Activated CD4-positive, alpha-beta memory T cell treated with anti-CD3 and anti-CD28 coated beads, Interleukin-2, amount 10 ng/mL, durations not matched to agents 7 days and 5 days (primary cell): ENCODE data around the gene VSNL1. TPM values are rescaled to one million over a fixed set of nuclear protein-coding genes. Genes with fewer than 3 reads are reported as not detected.

ENCODE experiments used
- CTCF ChIA-PET: fragments of 350-600 bp; sonication (Branson Sonifier 250); formaldehyde crosslinking; loops from one replicate; lab custom pipeline; 2021; ENCODE audit warnings: antibody characterized with exemption, inconsistent platforms; lab: Charles Lee
- POLR2A ChIA-PET: fragments of 350-600 bp; sonication (Branson Sonifier 250); formaldehyde crosslinking; loops from one replicate; lab custom pipeline; 2021; ENCODE audit warnings: antibody characterized with exemption; lab: Charles Lee
- DNase-seq: peaks from one replicate; pipeline ENCODE4 v3.0.0-alpha.2; 2020
- H3K27ac Mint-ChIP-seq: one replicate; pipeline ENCODE4 v1.8.0; 2021; ENCODE audit warnings: mild to moderate bottlenecking, mixed read lengths
- H3K27me3 Mint-ChIP-seq: one replicate; pipeline ENCODE4 v1.8.0; 2021; ENCODE audit warnings: mixed read lengths
- H3K36me3 Mint-ChIP-seq: one replicate; pipeline ENCODE4 v1.8.0; 2021; ENCODE audit warnings: low read depth, mixed read lengths
- H3K4me1 Mint-ChIP-seq: one replicate; pipeline ENCODE4 v1.8.0; 2021; ENCODE audit warnings: mixed read lengths
- H3K4me3 Mint-ChIP-seq: one replicate; pipeline ENCODE4 v1.8.0; 2021; ENCODE audit warnings: mild to moderate bottlenecking, mixed read lengths
- H3K9me3 Mint-ChIP-seq: one replicate; pipeline ENCODE4 v1.8.0; 2021; ENCODE audit warnings: mixed read lengths
- total RNA-seq, 2 experiments: library from RNA; stranded (reverse); gene quantifications; one replicate each; pipeline ENCODE4 v1.2.3, GENCODE V29; 2021

Gene VSNL1
- total RNA-seq, 2 experiments from 2014 or later: not detected

DNA sequence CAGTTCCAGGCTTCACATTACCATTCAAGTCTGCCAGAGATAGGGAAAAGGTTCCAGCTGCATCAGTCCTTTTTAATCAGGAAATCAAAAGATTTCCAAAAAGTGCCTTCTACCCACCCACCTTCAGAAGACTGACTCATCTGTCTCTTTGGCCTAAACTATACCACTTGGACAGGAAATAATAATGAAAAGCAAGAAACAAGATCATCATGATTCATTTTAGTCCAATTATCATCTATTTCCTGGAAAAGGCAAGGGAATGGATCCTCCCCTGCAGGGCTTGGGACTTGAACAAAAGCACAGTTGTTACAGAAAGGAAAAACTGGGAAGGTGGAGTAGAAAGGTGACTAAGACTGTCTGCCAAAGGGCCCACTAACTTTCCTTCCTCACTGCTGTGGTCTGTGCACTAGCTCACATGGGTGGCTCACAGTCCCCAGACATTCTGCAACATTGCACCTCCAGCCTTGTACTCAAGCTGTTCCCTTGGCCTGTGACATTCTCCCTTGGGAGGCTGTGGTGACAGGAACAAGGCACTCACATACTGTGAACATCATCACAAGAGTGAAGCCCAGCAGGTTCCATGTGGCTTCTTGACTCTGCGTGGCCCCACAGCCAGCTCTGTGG is 75.3 kb downstream of the VSNL1 start:
- Mint-ChIP-seq H3K36me3 (no peaks in the 10 kb centered on the region), H3K9me3 (no peaks in the 10 kb centered on the region), H3K4me3 (no peak overlapping the region), H3K4me1 (no peaks in the 10 kb centered on the region), H3K27ac (no peak overlapping the region), H3K27me3 (peaks cover 3% of the 10 kb centered on the region)
- DNase-seq: no peak
- POLR2A ChIA-PET: no interaction called here
- CTCF ChIA-PET: interaction anchor here (0.6 to 1.1 kb wide), 2 partner anchors 30 to 56 kb away, joined by 3 read pairs; no protein-coding TSS in a partner anchor

DNA sequence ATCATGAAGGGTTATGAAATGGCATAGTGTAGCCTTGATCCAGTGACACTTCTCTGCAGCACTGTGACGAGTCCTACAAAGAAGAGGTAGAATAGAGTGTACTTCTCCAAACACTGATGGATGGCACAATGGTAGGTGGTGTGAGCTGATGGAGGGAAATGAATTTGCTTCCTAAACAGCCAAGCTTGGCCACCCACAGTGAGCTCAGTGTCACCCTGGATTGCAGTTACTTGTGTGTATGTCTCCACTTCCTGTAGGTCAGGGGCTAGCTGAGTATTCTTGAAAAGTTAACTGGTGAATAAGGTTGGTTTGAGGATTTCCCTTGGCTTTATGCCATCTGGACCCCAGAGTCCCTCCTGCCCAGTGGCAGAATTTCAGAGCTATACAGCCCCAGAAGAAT is 75.9 kb downstream of the VSNL1 start:
- DNase-seq: no peak
- POLR2A ChIA-PET: no interaction called here
- Mint-ChIP-seq H3K27me3 (peaks cover 3% of the 10 kb centered on the region), H3K9me3 (no peaks in the 10 kb centered on the region), H3K36me3 (no peaks in the 10 kb centered on the region), H3K27ac (no peak overlapping the region), H3K4me3 (no peak overlapping the region), H3K4me1 (no peaks in the 10 kb centered on the region)
- CTCF ChIA-PET: interaction anchor here (0.6 to 1.1 kb wide), 2 partner anchors 30 to 55 kb away, joined by 3 read pairs; no protein-coding TSS in a partner anchor

DNA sequence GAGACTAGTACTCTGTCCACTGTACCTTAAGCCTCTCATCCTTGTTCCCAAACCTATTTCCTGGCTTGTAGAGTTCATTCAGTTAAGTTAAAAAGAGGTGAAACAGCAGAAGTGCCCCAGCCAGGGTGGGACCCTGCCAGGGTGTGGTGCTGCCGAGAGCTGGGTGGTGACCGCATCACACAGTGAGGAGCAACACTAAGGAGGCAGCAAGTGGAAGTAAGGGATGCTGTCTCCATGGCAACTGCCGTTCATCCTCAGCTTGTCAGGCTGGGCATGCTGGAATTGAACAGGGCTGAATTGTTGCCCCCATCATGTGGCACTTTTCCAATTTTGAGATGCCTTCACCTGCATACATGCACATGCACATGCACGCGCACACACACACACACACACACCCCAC is 77.0 kb downstream of the VSNL1 start:
- no peaks in the 10 kb centered on the region for H3K4me1 Mint-ChIP-seq
- CTCF ChIA-PET: no interaction called here
- POLR2A ChIA-PET: no interaction called here
- H3K9me3 Mint-ChIP-seq: no peaks in the 10 kb centered on the region
- no peak overlapping the region for H3K27ac Mint-ChIP-seq
- H3K27me3 Mint-ChIP-seq: peaks cover 3% of the 10 kb centered on the region
- no peak for DNase-seq
- no peaks in the 10 kb centered on the region for H3K36me3 Mint-ChIP-seq
- H3K4me3 Mint-ChIP-seq: no peak overlapping the region

DNA sequence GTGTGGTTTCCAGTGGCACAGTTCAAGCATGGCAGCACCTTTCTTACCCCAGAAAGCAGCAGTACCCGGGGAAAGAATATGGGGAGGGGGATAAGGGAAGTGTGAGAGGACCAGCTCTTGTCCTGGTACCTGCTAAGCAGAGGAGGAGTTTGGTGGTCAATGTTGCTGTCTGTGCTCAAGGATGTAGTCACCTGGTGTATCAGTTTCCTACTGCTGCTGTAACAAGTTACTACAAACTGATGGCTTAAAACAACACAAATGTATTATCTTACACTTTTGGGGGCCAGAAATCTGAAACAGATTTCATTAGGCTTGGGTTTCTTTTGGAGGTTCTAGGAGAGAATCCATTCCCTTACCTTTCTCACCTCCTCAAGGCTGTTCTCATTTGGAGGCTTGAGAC is 77.5 kb downstream of the VSNL1 start:
- Mint-ChIP-seq H3K36me3 (no peaks in the 10 kb centered on the region), H3K9me3 (no peaks in the 10 kb centered on the region), H3K27ac (no peak overlapping the region), H3K4me3 (no peak overlapping the region), H3K4me1 (no peaks in the 10 kb centered on the region), H3K27me3 (peaks cover 3% of the 10 kb centered on the region)
- ChIA-PET CTCF (no interaction called here), POLR2A (no interaction called here)
- no peak for DNase-seq

DNA sequence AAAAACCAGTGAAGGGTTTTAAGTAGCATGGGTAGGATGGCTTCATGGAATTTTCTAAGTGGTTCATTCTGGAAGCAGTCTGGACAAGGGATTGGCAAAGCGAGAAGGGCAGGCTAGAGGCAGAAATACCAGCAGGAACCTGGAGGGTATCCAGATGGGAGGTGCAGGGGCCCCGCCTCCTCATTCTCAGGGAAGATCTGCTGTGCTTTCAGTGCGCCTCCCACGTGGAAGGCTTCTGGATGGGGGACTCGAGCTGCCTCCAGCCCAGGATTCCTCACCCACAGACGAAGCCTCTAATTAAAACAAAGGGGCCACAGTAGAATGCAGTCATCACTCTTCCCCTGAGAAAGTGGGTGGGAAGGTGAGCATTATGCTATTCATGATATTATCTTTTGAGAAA is 79.8 kb downstream of the VSNL1 start:
- no peak for DNase-seq
- ChIA-PET CTCF (no interaction called here), POLR2A (no interaction called here)
- Mint-ChIP-seq H3K4me1 (no peaks in the 10 kb centered on the region), H3K9me3 (no peaks in the 10 kb centered on the region), H3K4me3 (no peak overlapping the region), H3K27ac (no peak overlapping the region), H3K36me3 (no peaks in the 10 kb centered on the region), H3K27me3 (no peaks in the 10 kb centered on the region)

DNA sequence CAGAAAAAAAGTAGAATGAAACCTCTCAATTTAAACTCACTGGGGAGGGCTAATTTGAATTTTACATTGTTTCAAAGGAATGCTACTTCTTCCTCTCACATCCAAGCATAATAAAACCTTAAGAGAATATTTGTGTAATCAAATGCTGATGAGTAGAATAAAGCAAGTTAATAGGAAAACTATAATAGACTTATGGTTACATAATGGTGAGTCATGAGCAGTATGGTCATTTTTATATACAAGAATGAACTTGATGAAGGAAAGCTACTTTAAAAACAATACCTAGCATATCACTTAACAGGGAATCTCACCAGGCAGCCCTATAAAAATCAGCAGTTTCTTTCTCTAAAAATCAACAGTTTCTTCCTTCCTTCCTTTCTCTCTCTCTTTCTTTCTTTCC is 80.3 kb downstream of the VSNL1 start:
- ChIA-PET CTCF (no interaction called here), POLR2A (no interaction called here)
- Mint-ChIP-seq H3K9me3 (no peaks in the 10 kb centered on the region), H3K4me1 (no peaks in the 10 kb centered on the region), H3K4me3 (no peak overlapping the region), H3K27ac (no peak overlapping the region), H3K36me3 (no peaks in the 10 kb centered on the region), H3K27me3 (no peaks in the 10 kb centered on the region)
- no peak for DNase-seq

DNA sequence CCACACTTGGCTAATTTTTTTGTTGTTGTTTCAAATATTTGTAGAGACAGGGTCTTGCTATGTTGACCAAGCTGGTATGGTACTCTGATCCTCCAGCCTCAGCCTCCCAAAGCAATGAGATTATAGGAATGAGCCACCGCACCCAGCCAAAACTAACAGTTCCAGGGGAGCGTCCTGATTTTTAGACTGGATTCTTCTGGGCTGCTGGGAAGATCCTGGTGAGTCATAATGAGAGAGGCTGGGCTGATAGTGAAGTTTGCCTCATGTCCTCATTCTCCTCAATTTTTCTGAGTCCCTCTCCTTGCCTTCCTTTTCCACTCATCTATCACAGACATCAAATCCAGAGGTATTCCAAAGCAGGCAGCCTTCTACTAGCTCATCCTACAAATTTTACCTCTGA is 81.3 kb downstream of the VSNL1 start:
- no peaks in the 10 kb centered on the region for H3K4me1 Mint-ChIP-seq
- no peaks in the 10 kb centered on the region for H3K9me3 Mint-ChIP-seq
- H3K4me3 Mint-ChIP-seq: no peak overlapping the region
- ChIA-PET POLR2A (no interaction called here), CTCF (no interaction called here)
- H3K36me3 Mint-ChIP-seq: no peaks in the 10 kb centered on the region
- DNase-seq: no peak
- H3K27me3 Mint-ChIP-seq: no peaks in the 10 kb centered on the region
- no peak overlapping the region for H3K27ac Mint-ChIP-seq

DNA sequence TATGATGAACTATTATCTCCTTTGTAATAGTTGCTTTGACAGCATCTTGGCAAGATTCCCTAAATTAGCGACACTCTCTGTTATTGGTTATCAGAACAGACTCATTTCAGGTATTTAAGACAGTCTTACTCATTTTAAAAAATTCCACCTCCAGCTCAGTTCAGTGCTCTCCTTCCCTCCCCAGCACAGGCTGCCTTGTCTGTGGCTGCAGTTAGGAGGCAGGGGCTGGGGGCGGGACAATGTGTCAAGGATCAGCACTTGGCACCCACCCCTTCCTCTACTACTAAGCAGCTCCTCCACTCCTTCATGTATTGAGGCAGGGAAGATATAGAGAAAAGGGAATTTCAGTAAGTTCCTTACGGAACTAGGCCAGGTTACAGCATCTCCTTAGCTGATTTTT is 85.0 kb downstream of the VSNL1 start:
- POLR2A ChIA-PET: no interaction called here
- no peak for DNase-seq
- CTCF ChIA-PET: no interaction called here
- Mint-ChIP-seq H3K27ac (no peak overlapping the region), H3K27me3 (no peaks in the 10 kb centered on the region), H3K4me3 (no peak overlapping the region), H3K4me1 (no peaks in the 10 kb centered on the region), H3K9me3 (no peaks in the 10 kb centered on the region), H3K36me3 (no peaks in the 10 kb centered on the region)

DNA sequence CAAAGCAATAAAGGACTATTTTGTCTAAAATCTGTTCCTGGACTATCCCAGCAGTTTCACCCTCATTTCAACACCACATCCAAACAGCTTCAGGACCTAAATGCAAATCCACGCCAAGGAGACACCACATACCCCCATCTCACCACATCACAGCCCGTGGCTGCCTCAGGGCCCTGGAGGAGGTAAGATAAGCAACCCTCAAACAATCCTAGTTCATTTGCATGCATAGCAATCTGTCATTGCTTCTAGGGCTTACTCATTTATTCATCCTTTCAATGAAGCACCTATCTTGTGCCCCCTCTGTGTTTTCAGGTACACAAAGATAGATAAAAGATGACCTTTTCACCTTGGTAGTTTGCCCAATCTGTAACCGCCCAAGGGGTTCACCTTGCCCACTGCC is 86.5 kb downstream of the VSNL1 start:
- Mint-ChIP-seq H3K27ac (no peak overlapping the region), H3K4me3 (no peak overlapping the region), H3K9me3 (no peaks in the 10 kb centered on the region), H3K36me3 (no peaks in the 10 kb centered on the region), H3K4me1 (no peaks in the 10 kb centered on the region), H3K27me3 (no peaks in the 10 kb centered on the region)
- ChIA-PET CTCF (no interaction called here), POLR2A (no interaction called here)
- DNase-seq: no peak

DNA sequence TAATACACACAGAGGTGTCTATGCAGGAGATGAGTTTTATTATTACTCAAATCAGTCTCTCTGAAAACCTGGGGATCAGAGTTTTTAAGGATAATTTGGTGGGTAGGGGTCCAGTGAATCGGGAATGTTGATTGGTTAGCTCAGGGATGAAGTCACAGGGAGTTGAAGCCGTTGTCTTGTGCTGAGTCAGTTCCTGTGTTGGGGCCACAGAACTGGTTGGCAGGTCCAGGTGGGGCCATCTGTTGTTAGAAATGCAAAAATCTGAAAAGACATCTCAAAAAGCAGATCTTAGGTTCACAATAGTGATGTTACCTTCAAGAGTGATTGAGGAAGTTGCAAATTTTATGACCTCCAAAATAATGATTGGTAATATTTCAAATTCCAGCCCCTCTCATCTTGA is 86.9 kb downstream of the VSNL1 start:
- H3K4me3 Mint-ChIP-seq: no peak overlapping the region
- no peaks in the 10 kb centered on the region for H3K4me1 Mint-ChIP-seq
- CTCF ChIA-PET: interaction anchor here (1.5 kb wide), 1 partner anchor 18 kb away, joined by 3 read pairs; no protein-coding TSS in a partner anchor
- no peaks in the 10 kb centered on the region for H3K27me3 Mint-ChIP-seq
- DNase-seq: no peak
- no peaks in the 10 kb centered on the region for H3K9me3 Mint-ChIP-seq
- POLR2A ChIA-PET: no interaction called here
- H3K36me3 Mint-ChIP-seq: no peaks in the 10 kb centered on the region
- no peak overlapping the region for H3K27ac Mint-ChIP-seq

DNA sequence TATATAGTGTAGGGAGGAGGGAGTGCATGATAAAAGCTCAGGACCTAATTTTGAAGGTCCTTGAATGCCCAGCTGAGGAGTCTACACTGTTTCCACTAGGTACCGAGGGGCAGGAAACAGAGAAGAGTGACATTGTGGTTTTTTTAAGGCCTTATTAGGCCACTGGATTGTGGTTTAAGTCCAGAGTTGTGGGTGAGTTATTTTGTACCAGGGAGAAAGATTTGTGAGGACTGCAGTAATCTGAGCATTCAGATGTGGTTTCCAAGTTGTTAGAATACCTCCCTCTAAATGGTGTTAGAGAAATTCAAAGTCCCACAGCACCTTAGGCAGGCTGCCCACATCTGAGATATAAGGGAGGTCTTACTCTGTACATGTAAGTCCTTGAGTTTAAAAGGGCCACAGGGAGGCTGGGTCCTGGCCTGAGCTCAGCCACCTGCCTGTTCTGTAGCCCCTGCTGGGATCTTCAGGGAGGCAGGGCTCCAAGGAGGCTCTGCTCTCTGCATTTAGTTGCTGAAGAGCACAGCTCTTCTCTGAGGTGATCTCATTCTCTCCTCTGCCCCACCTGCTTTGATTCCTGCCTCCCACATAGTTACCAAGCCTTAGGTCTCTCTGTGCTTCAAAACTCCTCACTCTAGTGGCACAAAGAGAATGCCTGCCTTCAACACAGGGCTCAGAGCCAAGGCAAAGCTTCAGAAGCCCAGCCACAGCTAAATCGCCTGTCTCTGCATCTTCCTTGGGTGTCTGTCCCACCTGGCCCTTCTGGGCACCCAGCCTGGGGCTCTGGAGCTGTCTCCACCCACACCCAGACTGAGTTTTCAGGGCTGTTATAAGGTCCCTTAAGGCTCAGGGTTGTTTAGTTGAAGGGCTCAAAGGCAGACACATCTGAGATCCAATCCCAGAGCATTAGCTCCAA is 88.1 kb downstream of the VSNL1 start:
- CTCF ChIA-PET: interaction anchor here (1.5 to 1.8 kb wide), 3 partner anchors 17 to 43 kb away, joined by 3 to 8 read pairs (median 3); no protein-coding TSS in a partner anchor
- Mint-ChIP-seq H3K9me3 (no peaks in the 10 kb centered on the region), H3K4me1 (no peaks in the 10 kb centered on the region), H3K4me3 (no peak overlapping the region), H3K27me3 (no peaks in the 10 kb centered on the region), H3K36me3 (no peaks in the 10 kb centered on the region), H3K27ac (no peak overlapping the region)
- POLR2A ChIA-PET: no interaction called here
- no peak for DNase-seq

DNA sequence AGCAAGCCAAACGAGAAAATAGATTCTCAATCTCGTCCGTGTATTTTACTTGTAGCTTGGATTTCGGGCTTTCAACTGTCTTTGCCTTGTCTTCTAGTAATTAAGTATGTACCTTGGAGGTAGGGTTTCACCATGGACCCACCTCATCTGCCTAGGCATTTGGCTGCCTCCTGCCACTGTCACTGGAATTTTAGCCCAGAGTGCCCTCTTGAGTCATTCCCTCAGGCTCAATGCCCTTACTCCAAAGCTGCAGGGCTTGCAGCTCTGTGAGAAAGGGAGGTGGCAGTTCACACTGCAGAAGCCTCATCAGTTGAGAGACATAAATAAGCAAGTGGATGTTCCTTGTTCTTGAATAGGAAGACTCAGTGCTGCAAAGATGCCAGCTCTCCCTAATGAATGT is 89.6 kb downstream of the VSNL1 start:
- Mint-ChIP-seq H3K27ac (no peak overlapping the region), H3K27me3 (no peaks in the 10 kb centered on the region), H3K4me3 (no peak overlapping the region), H3K36me3 (no peaks in the 10 kb centered on the region), H3K4me1 (no peaks in the 10 kb centered on the region), H3K9me3 (no peaks in the 10 kb centered on the region)
- POLR2A ChIA-PET: interaction anchor here (0.9 kb wide), 1 partner anchor 45 kb away, joined by 3 read pairs; no protein-coding TSS in a partner anchor
- CTCF ChIA-PET: interaction anchor here (1.5 to 1.8 kb wide), 2 partner anchors 16 to 41 kb away, joined by 3 to 8 read pairs; no protein-coding TSS in a partner anchor
- no peak for DNase-seq

DNA sequence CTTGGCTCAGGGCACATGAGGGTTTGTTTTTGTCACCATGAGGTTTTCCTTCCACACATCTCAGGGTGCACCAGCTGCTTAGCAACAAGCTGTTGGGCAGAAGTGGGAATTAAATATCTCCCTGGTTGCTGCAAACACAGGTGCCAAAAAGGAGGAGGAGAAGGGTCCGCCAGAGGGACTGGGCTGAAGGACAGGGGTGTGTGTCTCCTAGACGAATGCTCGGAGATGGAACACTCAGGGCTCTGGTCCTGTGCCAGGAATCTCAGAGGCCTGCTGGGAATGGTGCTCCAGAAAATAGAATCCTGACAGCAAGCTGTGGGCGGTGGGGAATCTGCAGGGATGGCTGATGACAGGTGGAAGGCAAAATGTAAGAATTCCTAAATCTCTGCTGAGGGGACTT is 94.5 kb downstream of the VSNL1 start:
- no peak overlapping the region for H3K4me3 Mint-ChIP-seq
- ChIA-PET POLR2A (no interaction called here), CTCF (interaction anchor here (2.0 kb wide), 1 partner anchor 11 kb away, joined by 6 read pairs; no protein-coding TSS in a partner anchor)
- H3K27ac Mint-ChIP-seq: no peak overlapping the region
- H3K27me3 Mint-ChIP-seq: no peaks in the 10 kb centered on the region
- no peaks in the 10 kb centered on the region for H3K36me3 Mint-ChIP-seq
- H3K9me3 Mint-ChIP-seq: no peaks in the 10 kb centered on the region
- DNase-seq: no peak
- H3K4me1 Mint-ChIP-seq: no peaks in the 10 kb centered on the region
